Stimulated activated naive B cell treated with anti-CD40 and anti-IgM and Interleukin-4, amounts not matched to agents 10 μg/mL and 1 μg/mL and 100 μg/mL, for 72 hours (primary cell): Measurements from ENCODE around the gene CDH13.

ENCODE experiments used
- ATAC-seq, 2 donors: fragments of 150-1000 bp; cut with Tn5 transposase; replicated peaks; 2 replicates each; pipeline ENCODE4 v1.10.0; 2021; ENCODE audit warnings: moderate library complexity in 1 of 2
- DNase-seq: peaks from one replicate; pipeline ENCODE4 v3.0.0; 2021
- H3K27ac Mint-ChIP-seq: one replicate; pipeline ENCODE4 v1.8.0; 2022; ENCODE audit warnings: mild to moderate bottlenecking, mixed read lengths
- H3K27me3 Mint-ChIP-seq, 2 donors: one replicate each; pipeline ENCODE4 v1.8.0; 2022; ENCODE audit warnings: mixed read lengths in 2 of 2
- H3K36me3 Mint-ChIP-seq, 2 donors: one replicate each; pipeline ENCODE4 v1.8.0; 2022; ENCODE audit warnings: mixed read lengths in 2 of 2, mild to moderate bottlenecking in 1 of 2
- H3K4me1 Mint-ChIP-seq, 2 donors: one replicate each; pipeline ENCODE4 v1.8.0; 2022; ENCODE audit warnings: mixed read lengths in 2 of 2, mild to moderate bottlenecking in 1 of 2
- H3K4me3 Mint-ChIP-seq, 2 donors: one replicate each; pipeline ENCODE4 v1.8.0; 2022; ENCODE audit warnings: mild to moderate bottlenecking in 2 of 2, mixed read lengths in 2 of 2, moderate library complexity in 1 of 2
- H3K9me3 Mint-ChIP-seq, 2 donors: one replicate each; pipeline ENCODE4 v1.8.0; 2022; ENCODE audit warnings: mixed read lengths in 2 of 2, mild to moderate bottlenecking in 1 of 2

The CDH13 gene

DNA sequence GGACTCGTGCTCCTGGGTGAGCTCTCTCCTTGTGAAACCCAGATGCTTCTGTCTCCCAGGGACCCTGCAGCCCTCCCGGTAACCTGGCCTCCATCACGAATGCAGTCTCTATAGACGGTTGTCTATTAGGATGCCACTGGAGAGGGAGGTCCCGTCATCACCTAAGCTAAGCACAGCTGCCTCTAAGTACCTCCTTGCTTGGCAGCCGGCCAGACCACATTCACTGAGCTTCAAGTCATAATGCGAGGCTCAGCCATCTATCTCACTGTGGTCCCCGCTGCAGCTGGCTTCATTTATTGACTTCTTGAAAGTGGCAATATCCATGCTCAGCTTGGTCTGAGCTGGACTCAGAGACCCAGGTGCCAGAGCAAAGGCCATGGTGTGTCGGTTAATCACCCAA is 1106.5 kb downstream of the CDH13 start:
- peaks cover 0 to 5% of the 10 kb centered on the region in 2 donors for H3K36me3 Mint-ChIP-seq
- peaks cover 14 to 17% of the 10 kb centered on the region in 2 donors for H3K9me3 Mint-ChIP-seq
- H3K27ac Mint-ChIP-seq: no peak overlapping the region
- peaks cover 17 to 20% of the 10 kb centered on the region in 2 donors for H3K27me3 Mint-ChIP-seq
- DNase-seq (no peak), ATAC-seq (no peak)
- no peaks in the 10 kb centered on the region for H3K4me1 Mint-ChIP-seq
- no peak overlapping the region for H3K4me3 Mint-ChIP-seq

DNA sequence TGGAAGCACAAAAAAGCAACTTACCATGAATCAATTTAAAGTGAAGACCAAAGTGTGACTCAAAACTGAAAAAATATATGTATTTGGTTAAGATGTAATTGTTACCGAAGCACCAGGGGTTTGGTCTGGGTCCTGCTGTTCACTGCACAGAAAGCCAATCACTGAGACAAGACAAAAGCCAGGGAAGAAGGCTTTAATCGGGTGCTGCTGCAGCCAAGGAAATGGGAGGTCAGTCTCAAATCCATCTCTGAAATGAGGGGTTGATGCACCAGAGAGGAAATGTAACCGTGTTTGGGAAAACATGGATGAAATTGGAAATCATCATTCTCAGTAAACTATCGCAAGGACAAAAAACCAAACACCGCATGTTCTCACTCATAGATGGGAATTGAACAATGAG is 1107.4 kb downstream of the CDH13 start:
- ATAC-seq: no peak

DNA sequence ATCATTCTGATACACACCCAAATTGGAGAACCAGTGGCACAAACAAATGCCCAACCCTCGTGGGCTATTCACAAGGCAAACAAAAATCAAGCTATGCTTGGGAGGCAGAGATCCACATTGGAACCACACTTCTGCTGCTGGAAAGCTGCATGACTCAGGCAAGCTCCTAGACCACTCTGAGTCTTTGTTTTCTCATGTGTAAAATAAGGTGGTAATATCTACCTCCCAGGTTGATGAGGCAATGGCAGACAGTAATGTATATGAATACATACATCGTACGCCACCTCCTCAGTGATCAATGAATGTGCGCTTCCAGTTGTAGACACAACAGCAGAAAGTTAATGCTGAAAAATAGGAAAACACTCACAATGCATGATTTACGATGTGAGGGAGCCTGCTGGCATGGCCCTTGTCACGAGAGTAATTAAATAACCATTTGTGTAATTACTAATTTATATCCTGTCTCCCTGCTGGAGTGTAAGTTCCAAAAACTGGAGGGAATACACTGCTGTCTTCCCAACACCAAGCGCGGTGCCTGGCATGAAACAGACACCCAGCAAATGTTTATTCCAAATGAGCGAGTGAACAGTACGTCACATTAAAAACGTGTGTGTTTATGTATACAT is 1111.1 kb downstream of the CDH13 start:
- peaks cover 22 to 25% of the 10 kb centered on the region in 2 donors for H3K27me3 Mint-ChIP-seq
- H3K4me1 Mint-ChIP-seq: no peaks in the 10 kb centered on the region
- no peak overlapping the region for H3K27ac Mint-ChIP-seq
- no peak overlapping the region for H3K4me3 Mint-ChIP-seq
- H3K36me3 Mint-ChIP-seq: peaks cover 0 to 5% of the 10 kb centered on the region in 2 donors
- DNase-seq (no peak), ATAC-seq (no peak)
- peaks cover 12 to 14% of the 10 kb centered on the region in 2 donors for H3K9me3 Mint-ChIP-seq

More for the DNA sequence above, 1107.4 kb downstream of the CDH13 start:
- peaks cover 14 to 17% of the 10 kb centered on the region in 2 donors for H3K9me3 Mint-ChIP-seq
- H3K27me3 Mint-ChIP-seq: peaks cover 18 to 28% of the 10 kb centered on the region in 2 donors
- DNase-seq: no peak
- no peaks in the 10 kb centered on the region for H3K4me1 Mint-ChIP-seq
- H3K27ac Mint-ChIP-seq: no peak overlapping the region
- no peak overlapping the region for H3K4me3 Mint-ChIP-seq
- H3K36me3 Mint-ChIP-seq: peaks cover 0 to 5% of the 10 kb centered on the region in 2 donors

DNA sequence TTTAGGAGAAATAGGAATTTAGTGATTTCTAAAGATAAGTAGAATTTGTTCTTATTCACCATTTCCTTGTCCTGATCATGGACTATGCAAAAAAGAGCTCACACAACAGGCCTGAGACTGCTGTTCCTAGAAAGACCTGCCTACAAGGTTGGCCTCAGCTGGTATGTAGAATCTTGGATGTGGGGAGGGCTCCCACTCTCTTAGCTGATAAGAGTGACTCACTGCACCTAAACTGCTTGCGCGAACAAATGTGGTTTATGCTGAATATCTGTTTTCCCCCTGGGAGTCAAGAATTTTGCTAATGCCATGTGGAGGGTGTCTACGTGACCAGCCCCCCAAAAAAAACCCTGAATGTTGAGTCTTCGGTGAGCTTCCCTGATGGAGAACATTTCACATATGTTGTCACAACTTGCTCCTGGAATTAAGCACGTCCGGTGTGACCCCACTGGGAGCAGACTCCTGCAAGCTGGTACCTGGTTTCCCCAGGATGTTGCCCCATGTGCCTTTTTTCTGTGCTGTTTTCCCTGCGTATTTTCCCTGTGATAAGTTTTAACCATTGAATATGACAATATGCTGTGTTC is 1112.2 kb downstream of the CDH13 start:
- H3K36me3 Mint-ChIP-seq: peaks cover 0 to 2% of the 10 kb centered on the region in 2 donors
- peaks cover 22 to 25% of the 10 kb centered on the region in 2 donors for H3K27me3 Mint-ChIP-seq

DNA sequence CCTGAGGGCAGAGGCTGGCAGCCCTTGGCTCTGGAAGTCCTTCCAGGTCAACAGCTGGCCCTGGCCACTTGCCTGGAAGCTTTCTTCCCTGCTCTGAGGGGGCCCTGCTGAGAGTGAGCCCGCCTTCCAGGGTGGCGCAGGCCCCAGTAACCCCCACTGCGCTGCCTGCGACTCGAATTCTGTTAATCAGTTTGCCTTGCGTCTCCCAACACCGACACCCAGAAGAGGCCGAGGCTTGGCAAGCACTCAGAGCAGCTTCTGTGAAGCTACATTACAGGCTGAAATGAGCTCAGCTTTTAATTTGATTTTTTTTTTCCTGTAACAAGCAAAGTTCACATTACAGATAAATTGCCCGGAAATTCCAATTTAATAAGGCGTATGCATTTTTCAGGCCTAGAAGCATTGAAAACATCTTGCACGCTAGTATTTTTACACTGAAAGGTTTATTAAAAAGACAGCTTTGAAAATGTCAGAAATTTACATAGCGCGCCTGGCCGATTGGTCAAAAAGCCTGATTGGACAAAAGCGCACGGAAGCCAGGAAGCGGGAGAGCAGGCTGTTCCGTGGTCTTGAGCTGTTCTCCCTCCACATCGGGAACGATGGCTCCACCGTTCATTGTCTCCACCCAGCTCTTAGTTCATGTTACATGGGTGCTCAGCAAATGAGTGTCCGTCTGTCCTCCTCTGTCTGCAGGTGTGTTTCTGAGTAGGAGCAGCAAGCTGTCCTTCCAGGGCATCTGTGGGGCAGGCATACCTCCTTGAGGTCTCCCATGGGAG is 1115.5 kb downstream of the CDH13 start:
- Mint-ChIP-seq H3K27me3 (peaks cover 17 to 20% of the 10 kb centered on the region in 2 donors), H3K4me3 (no peak overlapping the region), H3K9me3 (no peaks in the 10 kb centered on the region), H3K4me1 (peaks cover 13 to 15% of the 10 kb centered on the region in 2 donors), H3K27ac (no peak overlapping the region), H3K36me3 (no peaks in the 10 kb centered on the region)
- ATAC-seq (no peak), DNase-seq (no peak)

More for the DNA sequence above, 1112.2 kb downstream of the CDH13 start:
- ATAC-seq: no peak
- Mint-ChIP-seq H3K4me3 (no peak overlapping the region), H3K4me1 (peaks cover 4% of the 10 kb centered on the region in 2 donors), H3K27ac (no peak overlapping the region), H3K9me3 (peaks cover 10 to 11% of the 10 kb centered on the region in 2 donors)
- no peak for DNase-seq

DNA sequence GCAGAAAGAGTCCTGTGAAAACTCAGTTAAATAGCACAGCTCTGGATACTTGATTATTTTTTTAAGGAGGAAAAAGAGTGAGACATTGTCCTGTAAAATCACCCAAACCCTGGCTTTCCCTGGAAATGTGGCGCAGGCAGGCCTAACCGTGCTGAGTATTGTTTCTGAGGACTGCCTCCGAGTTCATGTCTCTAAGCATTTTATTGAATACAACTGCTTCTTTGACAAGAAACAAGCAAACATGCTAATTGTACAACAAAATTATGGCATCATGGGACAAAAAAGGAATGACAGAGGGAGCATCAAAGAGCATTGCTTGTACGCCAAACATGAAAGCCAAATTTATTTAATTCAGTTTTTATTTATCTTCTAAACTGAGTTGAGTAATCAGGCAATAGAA is 1116.5 kb downstream of the CDH13 start:
- Mint-ChIP-seq H3K4me1 (peaks cover 13 to 15% of the 10 kb centered on the region in 2 donors), H3K36me3 (no peaks in the 10 kb centered on the region), H3K27me3 (peaks cover 12 to 23% of the 10 kb centered on the region in 2 donors), H3K4me3 (no peak overlapping the region), H3K9me3 (no peaks in the 10 kb centered on the region), H3K27ac (no peak overlapping the region)
- ATAC-seq (no peak), DNase-seq (no peak)

DNA sequence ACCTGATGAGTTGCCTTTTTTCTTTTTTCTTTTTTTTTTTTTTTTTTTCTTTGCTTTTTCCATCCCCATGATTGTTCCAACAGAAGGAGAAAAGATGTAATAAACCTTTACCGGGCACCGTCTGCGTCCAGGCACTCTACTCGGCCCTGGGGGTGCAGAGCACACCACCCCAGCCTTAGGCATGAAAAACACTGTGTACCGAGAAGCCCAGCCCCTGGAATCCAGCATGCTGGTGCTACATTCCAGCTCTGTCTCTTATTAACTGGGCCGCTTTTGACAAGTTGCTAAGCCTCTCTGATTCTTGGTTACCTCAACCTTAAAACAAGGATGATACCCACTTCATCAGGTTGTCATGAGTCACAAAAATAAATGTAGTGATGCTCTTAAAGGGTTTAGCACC is 1117.0 kb downstream of the CDH13 start:
- ATAC-seq (no peak), DNase-seq (no peak)
- Mint-ChIP-seq H3K27ac (no peak overlapping the region), H3K27me3 (peaks cover 11 to 26% of the 10 kb centered on the region in 2 donors), H3K4me3 (no peak overlapping the region), H3K9me3 (no peaks in the 10 kb centered on the region), H3K4me1 (peaks cover 13 to 15% of the 10 kb centered on the region in 2 donors), H3K36me3 (no peaks in the 10 kb centered on the region)

DNA sequence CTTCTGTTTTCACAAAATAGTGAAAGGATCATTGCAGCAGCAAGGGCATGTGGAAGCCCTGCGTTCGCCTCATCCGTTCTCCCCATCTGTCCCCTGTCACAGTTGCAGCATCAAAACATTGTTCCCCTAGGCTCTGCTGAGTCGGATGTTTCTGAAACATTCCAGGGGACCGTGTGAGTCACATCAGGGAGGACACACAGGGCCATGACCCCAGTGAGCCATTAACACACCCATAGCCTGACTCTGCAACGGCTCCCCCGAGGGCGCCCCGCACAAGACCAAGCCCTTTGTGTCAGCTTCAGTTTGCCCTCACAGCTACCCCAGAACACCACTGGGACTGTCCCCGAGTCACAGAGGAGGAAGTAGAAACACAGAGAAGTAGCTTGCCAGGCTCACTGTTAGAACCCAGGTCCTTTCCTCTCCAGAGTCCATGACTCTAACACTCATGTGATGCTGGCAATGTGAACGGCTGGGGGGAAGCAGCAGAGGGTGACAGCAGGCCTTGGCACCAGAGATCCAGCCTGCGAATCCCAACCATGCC is 1117.7 kb downstream of the CDH13 start:
- ATAC-seq (peak; percentile 99), DNase-seq (peak; percentile 61)
- peak overlapping the region; percentile 7 to 42 for H3K4me3 Mint-ChIP-seq
- H3K27me3 Mint-ChIP-seq: peaks cover 11 to 28% of the 10 kb centered on the region in 2 donors
- peaks cover 13 to 15% of the 10 kb centered on the region in 2 donors for H3K4me1 Mint-ChIP-seq
- H3K36me3 Mint-ChIP-seq: no peaks in the 10 kb centered on the region
- peak overlapping the region; percentile 4 for H3K27ac Mint-ChIP-seq
- no peaks in the 10 kb centered on the region for H3K9me3 Mint-ChIP-seq

DNA sequence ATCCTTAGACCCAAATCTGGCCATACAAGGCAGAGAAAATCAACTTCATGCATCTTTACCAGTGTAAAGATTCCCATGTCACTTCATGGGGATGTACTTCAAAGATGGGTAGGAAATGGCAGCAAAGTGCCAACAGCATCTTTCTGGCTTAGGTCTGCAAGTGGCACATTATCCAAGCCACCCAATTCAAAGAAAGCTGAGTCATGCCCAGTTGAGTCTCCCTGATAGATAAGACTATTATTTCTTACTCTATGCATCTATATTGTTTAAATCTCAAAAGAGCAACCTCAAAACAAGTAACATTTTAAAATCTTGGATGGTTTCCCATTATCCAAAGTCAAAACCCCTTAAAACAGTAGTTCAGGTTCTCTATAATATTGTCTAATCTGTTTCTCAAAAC is 1119.8 kb downstream of the CDH13 start:
- ATAC-seq (no peak), DNase-seq (no peak)
- Mint-ChIP-seq H3K4me1 (peaks cover 13 to 15% of the 10 kb centered on the region in 2 donors), H3K27me3 (peaks cover 27 to 30% of the 10 kb centered on the region in 2 donors), H3K27ac (no peak overlapping the region), H3K9me3 (peaks cover 0 to 1% of the 10 kb centered on the region in 2 donors), H3K4me3 (no peak overlapping the region), H3K36me3 (no peaks in the 10 kb centered on the region)

DNA sequence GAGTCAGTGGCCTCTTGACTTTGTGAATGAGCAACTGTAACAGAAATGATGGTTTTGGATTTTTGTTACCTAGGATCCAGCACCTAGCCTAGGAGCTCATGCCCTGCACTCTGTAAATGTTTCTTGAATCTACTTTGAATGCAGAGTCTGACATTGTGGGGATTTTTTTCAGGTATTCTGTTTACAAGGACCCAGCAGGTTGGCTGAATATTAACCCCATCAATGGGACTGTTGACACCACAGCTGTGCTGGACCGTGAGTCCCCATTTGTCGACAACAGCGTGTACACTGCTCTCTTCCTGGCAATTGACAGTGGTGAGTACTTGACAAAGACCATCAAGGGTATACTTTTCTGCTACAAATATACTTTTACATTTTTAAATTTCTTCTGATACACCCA is 1121.2 kb downstream of the CDH13 start:
- H3K27me3 Mint-ChIP-seq: peaks cover 32 to 35% of the 10 kb centered on the region in 2 donors
- H3K9me3 Mint-ChIP-seq: peaks cover 0 to 1% of the 10 kb centered on the region in 2 donors
- no peak for DNase-seq
- peaks cover 13 to 15% of the 10 kb centered on the region in 2 donors for H3K4me1 Mint-ChIP-seq
- H3K4me3 Mint-ChIP-seq: no peak overlapping the region
- H3K27ac Mint-ChIP-seq: no peak overlapping the region
- no peak for ATAC-seq
- no peaks in the 10 kb centered on the region for H3K36me3 Mint-ChIP-seq

DNA sequence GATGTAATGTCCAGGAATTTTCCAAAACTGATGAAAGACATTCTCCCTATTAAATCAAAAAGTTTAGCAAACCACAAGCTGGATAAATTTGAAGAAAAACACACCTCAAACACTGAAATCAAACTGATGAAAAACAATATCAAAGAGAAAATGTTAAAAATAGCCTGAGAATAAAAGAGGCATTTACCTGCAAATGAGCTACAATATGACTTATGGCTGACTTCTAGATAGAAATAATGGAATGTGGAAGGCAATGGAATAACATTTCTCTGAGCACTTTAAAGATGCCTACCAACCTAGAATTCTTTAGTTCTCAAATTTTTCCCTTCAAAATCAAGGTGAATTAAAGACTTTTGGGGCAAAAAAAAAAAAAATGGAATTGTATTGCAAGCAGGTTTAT is 1128.6 kb downstream of the CDH13 start:
- no peaks in the 10 kb centered on the region for H3K4me1 Mint-ChIP-seq
- DNase-seq (no peak), ATAC-seq (no peak)
- no peak overlapping the region for H3K27ac Mint-ChIP-seq
- peaks cover 9 to 13% of the 10 kb centered on the region in 2 donors for H3K9me3 Mint-ChIP-seq
- H3K36me3 Mint-ChIP-seq: peaks cover 2 to 9% of the 10 kb centered on the region in 2 donors
- H3K4me3 Mint-ChIP-seq: no peak overlapping the region
- peaks cover 22 to 46% of the 10 kb centered on the region in 2 donors for H3K27me3 Mint-ChIP-seq

DNA sequence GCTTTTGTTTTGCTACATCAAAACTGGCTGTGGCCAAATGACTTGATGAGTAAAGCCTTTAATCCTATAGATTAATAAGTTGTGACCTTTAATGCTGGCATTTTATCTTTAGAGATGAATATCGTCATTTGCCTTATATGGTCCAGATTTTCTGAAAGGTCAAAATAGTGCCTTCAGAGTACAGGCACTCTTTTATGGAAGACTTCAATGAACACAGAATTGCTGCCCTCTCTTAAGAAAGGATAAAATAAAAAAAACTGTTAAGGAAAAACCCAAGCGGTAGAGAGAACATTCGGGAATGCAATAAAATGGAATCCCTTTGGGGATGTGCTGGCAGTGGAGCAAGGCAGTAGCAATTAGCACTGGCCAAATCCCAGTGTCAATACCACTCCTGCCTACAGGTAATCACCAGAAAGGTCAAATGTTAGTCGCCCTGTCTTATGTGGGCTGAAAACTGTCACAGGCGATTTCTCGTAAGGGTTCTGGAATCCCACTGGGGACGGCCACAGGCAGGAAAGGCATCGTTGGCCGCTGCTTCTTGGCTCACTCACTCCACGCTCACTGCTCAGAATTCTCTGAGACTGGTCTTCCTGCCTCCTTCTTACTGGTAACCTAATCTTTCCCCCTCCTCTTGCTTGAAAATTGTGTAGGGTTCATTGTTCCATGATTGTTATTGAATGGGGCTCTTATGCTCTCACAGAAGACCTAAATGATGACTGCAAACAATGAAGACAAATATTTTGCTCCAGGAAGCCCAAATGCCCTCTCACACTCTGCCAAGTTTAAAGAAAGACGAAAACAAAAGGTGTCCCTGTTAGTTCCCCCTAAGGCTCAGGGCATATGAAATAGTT is 1135.6 kb downstream of the CDH13 start:
- Mint-ChIP-seq H3K4me1 (peaks cover 0 to 4% of the 10 kb centered on the region in 2 donors), H3K36me3 (no peaks in the 10 kb centered on the region), H3K27me3 (peaks cover 0 to 7% of the 10 kb centered on the region in 2 donors), H3K27ac (no peak overlapping the region), H3K4me3 (no peak overlapping the region), H3K9me3 (peaks cover 0 to 2% of the 10 kb centered on the region in 2 donors)
- no peak for DNase-seq
- no peak for ATAC-seq

DNA sequence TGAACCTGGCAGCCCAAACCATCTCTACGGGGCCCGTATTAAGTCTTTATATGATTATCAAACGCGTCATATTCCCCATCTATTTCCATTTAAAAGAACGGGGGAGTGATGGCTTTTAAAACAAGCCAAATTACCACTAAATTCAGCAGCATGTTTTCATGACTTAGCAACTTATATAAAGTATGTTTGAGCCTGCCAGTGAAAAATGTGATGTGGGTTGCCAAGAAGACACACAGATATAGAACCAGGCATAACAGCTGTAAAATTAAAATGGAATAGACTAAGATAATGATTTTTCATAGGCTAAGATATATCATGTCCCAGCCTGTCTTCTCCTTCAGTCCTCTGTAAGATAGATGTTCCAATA is 1136.2 kb downstream of the CDH13 start:
- no peak overlapping the region for H3K27ac Mint-ChIP-seq
- no peak overlapping the region for H3K4me3 Mint-ChIP-seq
- H3K36me3 Mint-ChIP-seq: no peaks in the 10 kb centered on the region
- H3K4me1 Mint-ChIP-seq: peaks cover 0 to 4% of the 10 kb centered on the region in 2 donors
- no peak for ATAC-seq
- H3K9me3 Mint-ChIP-seq: peaks cover 0 to 4% of the 10 kb centered on the region in 2 donors
- H3K27me3 Mint-ChIP-seq: peaks cover 0 to 7% of the 10 kb centered on the region in 2 donors
- DNase-seq: no peak
